Measurements from ENCODE around the gene RPL36.

The RPL36 gene

DNA sequence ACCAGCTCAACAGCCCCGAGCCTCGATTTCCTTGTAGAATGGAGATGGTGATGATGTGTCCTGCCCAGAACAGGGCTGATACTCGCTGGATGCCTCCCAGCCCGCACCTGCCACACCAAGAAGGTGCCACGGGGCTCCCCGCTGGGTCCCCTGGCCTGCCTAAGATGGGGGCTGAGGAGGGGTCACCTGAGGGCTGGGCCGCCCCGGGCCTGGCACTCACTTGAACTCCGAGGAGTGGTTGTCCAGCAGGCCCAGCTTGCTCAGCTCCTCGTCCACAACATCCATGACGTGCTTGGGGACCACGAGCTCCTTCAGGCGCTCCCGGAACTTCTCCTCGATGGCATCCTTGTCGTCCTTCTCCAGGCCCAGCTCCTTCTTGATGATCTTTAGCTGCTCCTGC is 15.5 kb downstream of the RPL36 start:
- no peak overlapping the region for H3K27ac ChIP-seq (ENCODE audit: low read depth, low read length)
- H3K9me3 ChIP-seq (ENCODE audit: control insufficient read depth in 1 of 2, low read length in 2 of 2): no peaks in the 10 kb centered on the region
- H3K27me3 ChIP-seq (ENCODE audit: control insufficient read depth in 1 of 2, insufficient read depth in 2 of 2, low read length in 2 of 2): no peaks in the 10 kb centered on the region
- H3K4me1 ChIP-seq (ENCODE audit: control insufficient read depth in 1 of 2, insufficient read depth in 2 of 2, low read length in 2 of 2): no peaks in the 10 kb centered on the region
- no peak overlapping the region for H3K9ac ChIP-seq (ENCODE audit: low read depth in 1 of 2, low read length in 2 of 2)
- H3K36me3 ChIP-seq (ENCODE audit: control insufficient read depth in 1 of 2, insufficient read depth in 2 of 2, low read length in 2 of 2): peaks cover 18 to 57% of the 10 kb centered on the region in 2 donors
- H3K4me3 ChIP-seq (ENCODE audit: low read depth in 1 of 2, low read length in 2 of 2): no peak overlapping the region

DNA sequence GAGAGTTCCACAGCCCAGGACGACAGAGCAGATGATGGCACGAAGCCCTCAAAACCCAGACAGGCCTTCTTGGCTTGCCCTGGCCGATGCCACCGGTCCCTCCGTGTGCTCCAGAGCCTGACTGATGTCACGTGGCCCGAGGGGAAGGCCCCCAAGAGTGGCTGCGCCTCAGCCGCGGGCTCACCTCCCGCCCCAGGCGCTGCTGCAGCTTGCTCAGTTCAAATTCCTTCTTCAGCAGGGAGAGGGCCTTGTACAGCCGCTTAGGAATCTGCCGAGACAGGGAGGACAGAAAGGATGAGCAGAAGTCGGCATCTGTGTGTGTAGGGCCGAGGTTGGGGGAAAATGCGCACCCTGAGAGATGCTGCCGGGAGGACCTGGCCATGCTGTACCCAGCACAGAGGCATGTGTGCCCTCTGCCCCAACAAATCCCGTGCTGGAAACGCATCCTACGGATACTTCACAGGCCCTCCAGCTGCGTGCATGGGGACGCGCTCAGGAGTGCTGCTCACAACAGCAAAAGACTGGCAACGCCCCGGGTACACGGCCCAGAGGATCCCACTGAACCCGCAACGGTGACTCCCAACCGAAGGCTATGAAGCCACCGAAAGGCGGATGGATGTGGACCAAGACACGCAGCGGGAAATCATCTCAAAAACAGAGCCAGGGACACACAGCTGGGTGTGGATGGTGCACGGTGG is 16.9 kb downstream of the RPL36 start:
- Histone ChIP-seq H3K4me3 (ENCODE audit: low read depth in 1 of 2, low read length in 2 of 2) (no peak overlapping the region), H3K9me3 (ENCODE audit: control insufficient read depth in 1 of 2, low read length in 2 of 2) (no peaks in the 10 kb centered on the region), H3K27me3 (ENCODE audit: control insufficient read depth in 1 of 2, insufficient read depth in 2 of 2, low read length in 2 of 2) (no peaks in the 10 kb centered on the region), H3K9ac (ENCODE audit: low read depth in 1 of 2, low read length in 2 of 2) (no peak overlapping the region), H3K4me1 (ENCODE audit: control insufficient read depth in 1 of 2, insufficient read depth in 2 of 2, low read length in 2 of 2) (no peaks in the 10 kb centered on the region), H3K27ac (ENCODE audit: low read depth, low read length) (no peak overlapping the region), H3K36me3 (ENCODE audit: control insufficient read depth in 1 of 2, insufficient read depth in 2 of 2, low read length in 2 of 2) (peaks cover 27 to 67% of the 10 kb centered on the region in 2 donors)

- H3K9ac ChIP-seq (ENCODE audit: low read depth in 1 of 2, low read length in 2 of 2): no peak overlapping the region
- no peaks in the 10 kb centered on the region for H3K9me3 ChIP-seq (ENCODE audit: control insufficient read depth in 1 of 2, low read length in 2 of 2)
- H3K4me3 ChIP-seq (ENCODE audit: low read depth in 1 of 2, low read length in 2 of 2): no peak overlapping the region
- H3K27ac ChIP-seq (ENCODE audit: low read depth, low read length): no peak overlapping the region
- H3K27me3 ChIP-seq (ENCODE audit: control insufficient read depth in 1 of 2, insufficient read depth in 2 of 2, low read length in 2 of 2): no peaks in the 10 kb centered on the region
- H3K36me3 ChIP-seq (ENCODE audit: control insufficient read depth in 1 of 2, insufficient read depth in 2 of 2, low read length in 2 of 2): peaks cover 29 to 76% of the 10 kb centered on the region in 2 donors
- no peaks in the 10 kb centered on the region for H3K4me1 ChIP-seq (ENCODE audit: control insufficient read depth in 1 of 2, insufficient read depth in 2 of 2, low read length in 2 of 2)
Measured at GRCh38 chr19:5707576-5708575, 17.8 kb downstream of the RPL36 start.

DNA sequence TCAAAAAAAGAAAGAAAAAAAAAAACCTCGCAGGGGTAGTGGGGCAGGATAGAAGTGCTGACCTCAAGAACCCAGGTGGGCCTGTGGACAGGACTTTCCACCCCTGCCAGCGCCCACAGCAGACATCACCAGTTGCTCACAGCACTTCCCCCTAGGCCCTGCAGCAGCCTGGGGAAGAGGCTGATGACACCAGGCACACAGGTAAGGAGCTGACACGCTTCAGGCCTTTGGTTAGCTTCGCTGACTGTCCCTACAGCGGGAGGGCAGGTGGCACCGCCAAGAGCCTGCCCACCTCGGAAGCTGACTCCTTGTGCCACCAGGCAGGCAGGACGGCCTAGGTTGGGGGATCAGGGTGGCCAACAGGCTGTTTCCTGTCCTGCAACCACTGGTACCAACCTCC is 20.9 kb downstream of the RPL36 start:
- Histone ChIP-seq H3K4me1 (ENCODE audit: control insufficient read depth in 1 of 2, insufficient read depth in 2 of 2, low read length in 2 of 2) (no peaks in the 10 kb centered on the region), H3K9ac (ENCODE audit: low read depth in 1 of 2, low read length in 2 of 2) (no peak overlapping the region), H3K27me3 (ENCODE audit: control insufficient read depth in 1 of 2, insufficient read depth in 2 of 2, low read length in 2 of 2) (no peaks in the 10 kb centered on the region), H3K9me3 (ENCODE audit: control insufficient read depth in 1 of 2, low read length in 2 of 2) (no peaks in the 10 kb centered on the region), H3K36me3 (ENCODE audit: control insufficient read depth in 1 of 2, insufficient read depth in 2 of 2, low read length in 2 of 2) (peaks cover 24 to 62% of the 10 kb centered on the region in 2 donors), H3K4me3 (ENCODE audit: low read depth in 1 of 2, low read length in 2 of 2) (no peak overlapping the region), H3K27ac (ENCODE audit: low read depth, low read length) (no peak overlapping the region)

DNA sequence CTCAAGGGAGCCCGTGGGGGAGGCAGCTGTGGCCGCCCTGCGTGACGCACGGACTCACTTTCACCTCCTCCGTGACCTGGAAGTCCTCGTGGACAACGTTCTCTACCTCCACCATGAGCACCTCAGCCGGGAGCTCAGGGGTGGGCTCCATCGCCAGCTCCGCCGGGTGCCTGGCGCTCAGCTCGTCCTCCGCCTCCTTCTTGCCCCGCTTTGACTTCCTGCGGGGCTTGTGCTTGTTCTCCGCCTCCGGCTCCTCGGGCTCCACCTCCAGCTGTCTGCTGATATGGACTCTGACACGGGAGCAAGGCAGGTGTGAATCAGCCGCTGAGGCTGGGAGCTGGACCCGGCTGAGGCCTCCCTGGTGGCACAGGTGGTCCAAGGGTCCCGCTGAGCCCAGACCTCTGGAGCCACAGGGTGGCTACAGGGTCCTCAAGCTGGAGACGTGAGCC is 21.6 kb downstream of the RPL36 start:
- no peaks in the 10 kb centered on the region for H3K4me1 ChIP-seq (ENCODE audit: control insufficient read depth in 1 of 2, insufficient read depth in 2 of 2, low read length in 2 of 2)
- no peak overlapping the region for H3K9ac ChIP-seq (ENCODE audit: low read depth in 1 of 2, low read length in 2 of 2)
- H3K27ac ChIP-seq (ENCODE audit: low read depth, low read length): no peak overlapping the region
- no peaks in the 10 kb centered on the region for H3K27me3 ChIP-seq (ENCODE audit: control insufficient read depth in 1 of 2, insufficient read depth in 2 of 2, low read length in 2 of 2)
- H3K9me3 ChIP-seq (ENCODE audit: control insufficient read depth in 1 of 2, low read length in 2 of 2): no peaks in the 10 kb centered on the region
- peaks cover 24 to 58% of the 10 kb centered on the region in 2 donors for H3K36me3 ChIP-seq (ENCODE audit: control insufficient read depth in 1 of 2, insufficient read depth in 2 of 2, low read length in 2 of 2)
- H3K4me3 ChIP-seq (ENCODE audit: low read depth in 1 of 2, low read length in 2 of 2): no peak overlapping the region

- Histone ChIP-seq H3K4me3 (ENCODE audit: low read depth in 1 of 2, low read length in 2 of 2) (no peak overlapping the region), H3K36me3 (ENCODE audit: control insufficient read depth in 1 of 2, insufficient read depth in 2 of 2, low read length in 2 of 2) (peaks cover 13 to 43% of the 10 kb centered on the region in 2 donors), H3K27me3 (ENCODE audit: control insufficient read depth in 1 of 2, insufficient read depth in 2 of 2, low read length in 2 of 2) (no peaks in the 10 kb centered on the region), H3K27ac (ENCODE audit: low read depth, low read length) (no peak overlapping the region), H3K9ac (ENCODE audit: low read depth in 1 of 2, low read length in 2 of 2) (no peak overlapping the region), H3K4me1 (ENCODE audit: control insufficient read depth in 1 of 2, insufficient read depth in 2 of 2, low read length in 2 of 2) (peaks cover 5 to 6% of the 10 kb centered on the region in 2 donors), H3K9me3 (ENCODE audit: control insufficient read depth in 1 of 2, low read length in 2 of 2) (no peaks in the 10 kb centered on the region)
Measured at GRCh38 chr19:5713228-5713627, 23.1 kb downstream of the RPL36 start.

- no peaks in the 10 kb centered on the region for H3K9me3 ChIP-seq (ENCODE audit: control insufficient read depth in 1 of 2, low read length in 2 of 2)
- no peak overlapping the region for H3K27ac ChIP-seq (ENCODE audit: low read depth, low read length)
- H3K4me1 ChIP-seq (ENCODE audit: control insufficient read depth in 1 of 2, insufficient read depth in 2 of 2, low read length in 2 of 2): peaks cover 18 to 19% of the 10 kb centered on the region in 2 donors
- H3K27me3 ChIP-seq (ENCODE audit: control insufficient read depth in 1 of 2, insufficient read depth in 2 of 2, low read length in 2 of 2): no peaks in the 10 kb centered on the region
- no peak overlapping the region for H3K4me3 ChIP-seq (ENCODE audit: low read depth in 1 of 2, low read length in 2 of 2)
- peaks cover 13 to 40% of the 10 kb centered on the region in 2 donors for H3K36me3 ChIP-seq (ENCODE audit: control insufficient read depth in 1 of 2, insufficient read depth in 2 of 2, low read length in 2 of 2)
- no peak overlapping the region for H3K9ac ChIP-seq (ENCODE audit: low read depth in 1 of 2, low read length in 2 of 2)
Measured at GRCh38 chr19:5714816-5715215, 24.7 kb downstream of the RPL36 start.

- H3K27me3 ChIP-seq (ENCODE audit: control insufficient read depth in 1 of 2, insufficient read depth in 2 of 2, low read length in 2 of 2): no peaks in the 10 kb centered on the region
Measured at GRCh38 chr19:5717215-5717935, 27.3 kb downstream of the RPL36 start.

GRCh38 chr19:5718037-5718578 is 28.0 kb downstream of the RPL36 start:
- Histone ChIP-seq H3K4me1 (ENCODE audit: control insufficient read depth in 1 of 2, insufficient read depth in 2 of 2, low read length in 2 of 2) (peaks cover 18 to 19% of the 10 kb centered on the region in 2 donors), H3K4me3 (ENCODE audit: low read depth in 1 of 2, low read length in 2 of 2) (peak overlapping the region; percentile 69 to 91), H3K27ac (ENCODE audit: low read depth, low read length) (no peak overlapping the region), H3K27me3 (ENCODE audit: control insufficient read depth in 1 of 2, insufficient read depth in 2 of 2, low read length in 2 of 2) (no peaks in the 10 kb centered on the region), H3K9me3 (ENCODE audit: control insufficient read depth in 1 of 2, low read length in 2 of 2) (no peaks in the 10 kb centered on the region), H3K36me3 (ENCODE audit: control insufficient read depth in 1 of 2, insufficient read depth in 2 of 2, low read length in 2 of 2) (peaks cover under 1 to 11% of the 10 kb centered on the region in 2 donors), H3K9ac (ENCODE audit: low read depth in 1 of 2, low read length in 2 of 2) (peak overlapping the region in 1 of 2 donors; percentile 82)

More at GRCh38 chr19:5717215-5717935, 27.3 kb downstream of the RPL36 start:
- Histone ChIP-seq H3K9me3 (ENCODE audit: control insufficient read depth in 1 of 2, low read length in 2 of 2) (no peaks in the 10 kb centered on the region), H3K9ac (ENCODE audit: low read depth in 1 of 2, low read length in 2 of 2) (no peak overlapping the region), H3K4me1 (ENCODE audit: control insufficient read depth in 1 of 2, insufficient read depth in 2 of 2, low read length in 2 of 2) (peaks cover 18 to 19% of the 10 kb centered on the region in 2 donors), H3K27ac (ENCODE audit: low read depth, low read length) (no peak overlapping the region), H3K4me3 (ENCODE audit: low read depth in 1 of 2, low read length in 2 of 2) (no peak overlapping the region), H3K36me3 (ENCODE audit: control insufficient read depth in 1 of 2, insufficient read depth in 2 of 2, low read length in 2 of 2) (peaks cover 4 to 18% of the 10 kb centered on the region in 2 donors)
